IMR-90 (cell line): ENCODE data around the gene NTM. TPM values are rescaled to one million over a fixed set of nuclear protein-coding genes. Genes with fewer than 3 reads are reported as not detected.

Source experiments
- ATAC-seq: fragments of 200-7000 bp; cut with Tn5 transposase; 2 replicates; pipeline ENCODE4 v1.9.1; 2020; ENCODE audit warnings: low read depth, mild to moderate bottlenecking, moderate library complexity
- BruUV-seq: library from RNA; stranded (reverse); fragments of 400-500 nt; replicated peaks from 2 replicates; lab custom pipeline; 2021; lab: Mats Ljungman, UMichigan
- CTCF ChIA-PET: fragments of 300-600 bp; formaldehyde crosslinking; extraction: SDS; loops from one replicate; lab custom pipeline; 2021; ENCODE audit warnings: antibody characterized with exemption; lab: Yijun Ruan, JAX
- POLR2A ChIA-PET: fragments of 300-600 bp; sonication (Branson Sonifier 250); formaldehyde crosslinking; loops from one replicate; lab custom pipeline; 2022; ENCODE audit warnings: antibody characterized with exemption; ENCODE audit not compliant: unreplicated experiment; lab: Charles Lee
- DNase-seq: peaks from one replicate; pipeline ENCODE4 v3.0.0; 2013
- H2AFZ ChIP-seq: replicated peaks from 2 replicates; pipeline ENCODE3; 2013; ENCODE audit warnings: low read length, mild to moderate bottlenecking; ENCODE audit not compliant: poor library complexity
- H2AK5ac ChIP-seq: 2 replicates; pipeline ENCODE4 v1.6.1; 2013; ENCODE audit warnings: low read depth, low read length, inconsistent platforms
- H2AK9ac ChIP-seq: replicated peaks from 2 replicates; pipeline ENCODE3; 2013; ENCODE audit warnings: mild to moderate bottlenecking, low read depth, low read length, moderate library complexity; ENCODE audit not compliant: poor library complexity
- H2BK120ac ChIP-seq: 2 replicates; pipeline ENCODE4 v1.6.1; 2013; ENCODE audit warnings: low read depth, low read length, inconsistent platforms
- H2BK15ac ChIP-seq: 3 replicates; pipeline ENCODE4 v1.6.1; 2013; ENCODE audit warnings: low read depth, low read length, inconsistent platforms
- H2BK20ac ChIP-seq: 2 replicates; pipeline ENCODE4 v1.6.1; 2013; ENCODE audit warnings: low read depth, mild to moderate bottlenecking, inconsistent platforms, low read length, moderate library complexity
- H2BK5ac ChIP-seq: 2 replicates; pipeline ENCODE4 v1.6.1; 2013; ENCODE audit warnings: mild to moderate bottlenecking, low read depth, low read length, inconsistent platforms; ENCODE audit not compliant: poor library complexity, severe bottlenecking
- H3K14ac ChIP-seq: replicated peaks from 2 replicates; pipeline ENCODE4 v1.6.1; 2013; ENCODE audit warnings: low read depth, low read length, inconsistent platforms
- H3K18ac ChIP-seq: 2 replicates; pipeline ENCODE4 v1.6.1; 2013; ENCODE audit warnings: low read depth, low read length, control low read depth
- H3K23ac ChIP-seq: 2 replicates; pipeline ENCODE4 v1.6.1; 2013; ENCODE audit warnings: low read depth, low read length, inconsistent platforms
- H3K27ac ChIP-seq: 2 replicates; pipeline ENCODE4 v1.5.1; 2013; ENCODE audit warnings: mild to moderate bottlenecking, control low read depth, low read length; ENCODE audit not compliant: insufficient read depth
- H3K27me3 ChIP-seq: 2 replicates; pipeline ENCODE4 v1.6.1; 2013; ENCODE audit warnings: low read length; ENCODE audit not compliant: control insufficient read depth, insufficient read depth
- H3K36me3 ChIP-seq: 2 replicates; pipeline ENCODE4 v1.6.1; 2013; ENCODE audit warnings: low read length, mixed read lengths; ENCODE audit not compliant: control insufficient read depth, insufficient read depth
- H3K4ac ChIP-seq: 2 replicates; pipeline ENCODE4 v1.6.1; 2013; ENCODE audit warnings: low read depth, low read length, inconsistent platforms
- H3K4me1 ChIP-seq: 2 replicates; pipeline ENCODE4 v1.6.1; 2013; ENCODE audit warnings: low read length, mixed read lengths; ENCODE audit not compliant: control insufficient read depth, insufficient read depth
- H3K4me2 ChIP-seq: 2 replicates; pipeline ENCODE4 v1.6.1; 2013; ENCODE audit warnings: low read depth, mild to moderate bottlenecking, control low read depth, low read length, moderate library complexity
- H3K4me3 ChIP-seq: 2 replicates; pipeline ENCODE4 v1.5.1; 2013; ENCODE audit warnings: low read depth, mild to moderate bottlenecking, control low read depth, low read length, moderate library complexity; ENCODE audit not compliant: insufficient read depth
- H3K56ac ChIP-seq: 2 replicates; pipeline ENCODE4 v1.6.1; 2013; ENCODE audit warnings: low read length, inconsistent platforms; ENCODE audit not compliant: insufficient read depth; ENCODE audit errors: extremely low read depth
- H3K79me1 ChIP-seq, 2 experiments: 2 replicates each; pipeline ENCODE4 v1.6.1; 2013; ENCODE audit warnings: low read length in 2 of 2, inconsistent platforms in 1 of 2, low read depth in 1 of 2
- H3K9ac ChIP-seq: 2 replicates; pipeline ENCODE4 v1.6.1; 2013; ENCODE audit warnings: low read depth, low read length, control low read depth
- H3K9me1 ChIP-seq: 2 replicates; pipeline ENCODE4 v1.6.1; 2013; ENCODE audit warnings: low read length, inconsistent platforms; ENCODE audit not compliant: insufficient read depth
- H3K9me3 ChIP-seq: 2 replicates; pipeline ENCODE4 v1.6.1; 2013; ENCODE audit warnings: low read length; ENCODE audit not compliant: control insufficient read depth, insufficient read depth
- H4K20me1 ChIP-seq: 2 replicates; pipeline ENCODE4 v1.6.1; 2013; ENCODE audit warnings: low read length, inconsistent platforms; ENCODE audit not compliant: insufficient read depth
- H4K5ac ChIP-seq: 2 replicates; pipeline ENCODE4 v1.6.1; 2013; ENCODE audit warnings: mild to moderate bottlenecking, low read depth, low read length, control low read depth
- H4K8ac ChIP-seq, 2 experiments: 2 replicates each; pipeline ENCODE4 v1.6.1; 2013; ENCODE audit warnings: low read depth in 2 of 2, low read length in 2 of 2, control low read depth in 1 of 2, inconsistent platforms in 1 of 2
- H4K91ac ChIP-seq: 2 replicates; pipeline ENCODE4 v1.6.1; 2013; ENCODE audit warnings: low read depth, low read length, inconsistent platforms; ENCODE audit not compliant: insufficient read depth
- CHD1 ChIP-seq: IDR thresholded peaks from 2 replicates; pipeline ENCODE4 v1.6.1; 2012; ENCODE audit warnings: low read depth, low read length, improper control_type of control experiment
- FOS ChIP-seq: fragments of 150-350 bp; IDR thresholded peaks from 2 replicates; pipeline ENCODE4 v1.6.1; 2016; ENCODE audit warnings: low read depth, low read length
- MAFK ChIP-seq: IDR thresholded peaks from 2 replicates; pipeline ENCODE4 v1.6.1; 2012; ENCODE audit warnings: low read depth, low read length, improper control_type of control experiment
- MAZ ChIP-seq: IDR thresholded peaks from 2 replicates; pipeline ENCODE4 v1.6.1; 2012; ENCODE audit warnings: low read depth, mild to moderate bottlenecking, low read length, improper control_type of control experiment, moderate library complexity, borderline replicate concordance
- MXI1 ChIP-seq: IDR thresholded peaks from 2 replicates; pipeline ENCODE4 v1.6.1; 2012; ENCODE audit warnings: low read depth, mild to moderate bottlenecking, low read length, moderate library complexity, borderline replicate concordance
- NFE2L2 ChIP-seq: fragments of 150-350 bp; IDR thresholded peaks from 2 replicates; pipeline ENCODE4 v1.6.1; 2016; ENCODE audit warnings: low read depth, mild to moderate bottlenecking, low read length
- POLR2A ChIP-seq: IDR thresholded peaks from 2 replicates; pipeline ENCODE4 v1.6.1; 2012; ENCODE audit warnings: mild to moderate bottlenecking, low read depth, low read length
- RAD21 ChIP-seq: IDR thresholded peaks from 2 replicates; pipeline ENCODE4 v1.6.1; 2012; ENCODE audit warnings: low read length, improper control_type of control experiment
- RCOR1 ChIP-seq: IDR thresholded peaks from 2 replicates; pipeline ENCODE4 v1.6.1; 2012; ENCODE audit warnings: mild to moderate bottlenecking, low read length, improper control_type of control experiment; ENCODE audit not compliant: insufficient replicate concordance
- RFX5 ChIP-seq: IDR thresholded peaks from 2 replicates; pipeline ENCODE4 v1.8.0; 2012; ENCODE audit warnings: low read depth, mild to moderate bottlenecking, low read length, moderate library complexity
- SMC3 ChIP-seq: fragments of 150-350 bp; IDR thresholded peaks from 2 replicates; pipeline ENCODE4 v1.6.1; 2016; ENCODE audit warnings: low read depth, mild to moderate bottlenecking, antibody characterized with exemption, low read length, moderate library complexity
- WGBS, 2 experiments: methylation state at CpG; one replicate each; pipeline versions ENCODE4 v1.1.5 to v1.1.7; 2013; ENCODE audit warnings: missing lambda C conversion rate in 2 of 2; ENCODE audit not compliant: insufficient read length in 1 of 2; ENCODE audit errors: extremely low coverage in 2 of 2; 5-methylcytosine and 5-hydroxymethylcytosine counted together
- dilution Hi-C: fragments of 300-500 bp; cut with HindIII; formaldehyde crosslinking; loops from one replicate; pipeline ENCODE4 v1.14.3; 2018; ENCODE audit warnings: low sequenced_read_pairs; ENCODE audit not compliant: unreplicated experiment
- in situ Hi-C: fragments of 300-500 bp; cut with MboI; formaldehyde crosslinking; loops from 3 replicates; pipeline ENCODE4 v1.14.3; 2019; ENCODE audit warnings: low sequenced_read_pairs, inconsistent platforms, mixed read lengths
- intact Hi-C: fragments of 100-400 bp; cut with micrococcal nuclease; formaldehyde crosslinking; loops from 2 replicates; pipeline ENCODE4 v1.10.0; 2022
- polyA plus RNA-seq, 3 experiments: library from polyadenylated mRNA; depleted of rRNA; stranded (reverse); fragments of >200 nt; gene quantifications; 2 replicates each; pipeline ENCODE4 v1.2.3, GENCODE V29; 2012; ENCODE audit warnings: low replicate concordance in 1 of 3
- total RNA-seq: library from RNA; depleted of rRNA; stranded (reverse); fragments of >200 nt; gene quantifications from 2 replicates; pipeline ENCODE4 v1.2.3, GENCODE V29; 2012
- TF ChIP-seq, protein P1 (sequence below): conservative IDR thresholded peaks from 2 replicates; pipeline ENCODE4 v1.5.1; 2012; ENCODE audit warnings: mild to moderate bottlenecking, low read depth, low read length, improper control_type of control experiment
- TF ChIP-seq, protein P2 (sequence below): fragments of 150-350 bp; IDR thresholded peaks from 2 replicates; pipeline ENCODE4 v1.6.1; 2016; ENCODE audit warnings: low read depth, mild to moderate bottlenecking, low read length, moderate library complexity, borderline replicate concordance

The NTM gene
- total and polyA plus RNA-seq, 2 of the 4 experiments (the other 2 are of a cell fraction): 19.5 to 25.5 TPM

DNA sequence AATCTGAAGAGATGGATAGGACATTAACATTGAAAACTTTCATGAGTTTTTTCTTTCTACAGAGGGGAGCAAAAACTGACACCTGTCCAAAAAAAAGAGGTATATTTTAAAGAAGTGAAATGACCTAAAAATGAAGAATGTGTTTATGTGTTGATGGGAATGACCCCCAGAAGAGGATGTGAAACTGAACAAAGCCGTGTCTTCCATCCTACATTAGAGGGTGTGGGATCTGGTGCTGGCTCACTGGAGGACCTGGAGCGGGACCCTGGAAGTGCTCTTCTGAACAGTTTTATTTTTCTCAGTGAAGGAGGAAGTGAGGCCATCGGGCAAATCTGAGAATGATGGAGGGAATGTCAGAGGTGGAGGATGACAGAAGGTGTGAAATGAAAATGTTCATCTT, 470.1 kb downstream of the NTM start:
- 33% methylated on average over 2 of the region's 3 CpGs; no CpG with 5 or more reads in 1 of the 2 experiments for WGBS, 2 experiments
- ChIA-PET CTCF (interaction anchor here (1.1 kb wide), 1 partner anchor 13 kb away, joined by 3 read pairs; no protein-coding TSS in a partner anchor), POLR2A (no interaction called here)
- Histone ChIP-seq H3K4ac (no peak overlapping the region), H3K4me1 (no peaks in the 10 kb centered on the region), H3K9me3 (no peaks in the 10 kb centered on the region), H3K4me3 (no peak overlapping the region), H3K27ac (no peak overlapping the region), H3K9ac (no peak overlapping the region), H3K4me2 (no peak overlapping the region), H2AK5ac (no peak overlapping the region), H3K9me1 (no peaks in the 10 kb centered on the region), H4K5ac (no peak overlapping the region), H2BK120ac (no peak overlapping the region), H3K27me3 (peaks cover 15% of the 10 kb centered on the region), H3K56ac (no peak overlapping the region), H3K36me3 (no peaks in the 10 kb centered on the region), H3K14ac (no peak overlapping the region), H3K23ac (no peak overlapping the region), H3K79me1 (no peaks in the 10 kb centered on the region), H2BK5ac (no peak overlapping the region), H4K91ac (no peak overlapping the region), H2BK20ac (no peak overlapping the region), H3K18ac (no peak overlapping the region), H4K8ac (no peak overlapping the region), H4K20me1 (no peaks in the 10 kb centered on the region), H2AK9ac (no peak overlapping the region), H2BK15ac (no peak overlapping the region), H2AFZ (no peak overlapping the region)
- intact Hi-C loops: loop anchor here (5.0 kb wide), 1 partner anchor 58 kb away; no protein-coding TSS in a partner anchor
- dilution Hi-C loops: no loop called here
- TF ChIP-seq POLR2A (no peak), CHD1 (no peak), MAFK (no peak), RFX5 (no peak), FOS (no peak), MAZ (no peak), RAD21 (no peak), NFE2L2 (no peak), RCOR1 (no peak), SMC3 (no peak), MXI1 (no peak)
- TF ChIP-seq, protein P1, sequence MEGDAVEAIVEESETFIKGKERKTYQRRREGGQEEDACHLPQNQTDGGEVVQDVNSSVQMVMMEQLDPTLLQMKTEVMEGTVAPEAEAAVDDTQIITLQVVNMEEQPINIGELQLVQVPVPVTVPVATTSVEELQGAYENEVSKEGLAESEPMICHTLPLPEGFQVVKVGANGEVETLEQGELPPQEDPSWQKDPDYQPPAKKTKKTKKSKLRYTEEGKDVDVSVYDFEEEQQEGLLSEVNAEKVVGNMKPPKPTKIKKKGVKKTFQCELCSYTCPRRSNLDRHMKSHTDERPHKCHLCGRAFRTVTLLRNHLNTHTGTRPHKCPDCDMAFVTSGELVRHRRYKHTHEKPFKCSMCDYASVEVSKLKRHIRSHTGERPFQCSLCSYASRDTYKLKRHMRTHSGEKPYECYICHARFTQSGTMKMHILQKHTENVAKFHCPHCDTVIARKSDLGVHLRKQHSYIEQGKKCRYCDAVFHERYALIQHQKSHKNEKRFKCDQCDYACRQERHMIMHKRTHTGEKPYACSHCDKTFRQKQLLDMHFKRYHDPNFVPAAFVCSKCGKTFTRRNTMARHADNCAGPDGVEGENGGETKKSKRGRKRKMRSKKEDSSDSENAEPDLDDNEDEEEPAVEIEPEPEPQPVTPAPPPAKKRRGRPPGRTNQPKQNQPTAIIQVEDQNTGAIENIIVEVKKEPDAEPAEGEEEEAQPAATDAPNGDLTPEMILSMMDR: no peak
- TF ChIP-seq, protein P2, sequence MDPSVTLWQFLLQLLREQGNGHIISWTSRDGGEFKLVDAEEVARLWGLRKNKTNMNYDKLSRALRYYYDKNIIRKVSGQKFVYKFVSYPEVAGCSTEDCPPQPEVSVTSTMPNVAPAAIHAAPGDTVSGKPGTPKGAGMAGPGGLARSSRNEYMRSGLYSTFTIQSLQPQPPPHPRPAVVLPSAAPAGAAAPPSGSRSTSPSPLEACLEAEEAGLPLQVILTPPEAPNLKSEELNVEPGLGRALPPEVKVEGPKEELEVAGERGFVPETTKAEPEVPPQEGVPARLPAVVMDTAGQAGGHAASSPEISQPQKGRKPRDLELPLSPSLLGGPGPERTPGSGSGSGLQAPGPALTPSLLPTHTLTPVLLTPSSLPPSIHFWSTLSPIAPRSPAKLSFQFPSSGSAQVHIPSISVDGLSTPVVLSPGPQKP: no peak
- BruUV-seq: no TSS peak
- ATAC-seq: no peak
- DNase-seq: no peak
- in situ Hi-C loops: no loop called here
